ENCODE measurements around the gene PNMT. TPM values are rescaled to one million over a fixed set of nuclear protein-coding genes. Genes with fewer than 3 reads are reported as not detected.

PNMT gene
- total and polyA plus RNA-seq, 12 donors = 2.7 to 30.0 (median 4.2) TPM

DNA sequence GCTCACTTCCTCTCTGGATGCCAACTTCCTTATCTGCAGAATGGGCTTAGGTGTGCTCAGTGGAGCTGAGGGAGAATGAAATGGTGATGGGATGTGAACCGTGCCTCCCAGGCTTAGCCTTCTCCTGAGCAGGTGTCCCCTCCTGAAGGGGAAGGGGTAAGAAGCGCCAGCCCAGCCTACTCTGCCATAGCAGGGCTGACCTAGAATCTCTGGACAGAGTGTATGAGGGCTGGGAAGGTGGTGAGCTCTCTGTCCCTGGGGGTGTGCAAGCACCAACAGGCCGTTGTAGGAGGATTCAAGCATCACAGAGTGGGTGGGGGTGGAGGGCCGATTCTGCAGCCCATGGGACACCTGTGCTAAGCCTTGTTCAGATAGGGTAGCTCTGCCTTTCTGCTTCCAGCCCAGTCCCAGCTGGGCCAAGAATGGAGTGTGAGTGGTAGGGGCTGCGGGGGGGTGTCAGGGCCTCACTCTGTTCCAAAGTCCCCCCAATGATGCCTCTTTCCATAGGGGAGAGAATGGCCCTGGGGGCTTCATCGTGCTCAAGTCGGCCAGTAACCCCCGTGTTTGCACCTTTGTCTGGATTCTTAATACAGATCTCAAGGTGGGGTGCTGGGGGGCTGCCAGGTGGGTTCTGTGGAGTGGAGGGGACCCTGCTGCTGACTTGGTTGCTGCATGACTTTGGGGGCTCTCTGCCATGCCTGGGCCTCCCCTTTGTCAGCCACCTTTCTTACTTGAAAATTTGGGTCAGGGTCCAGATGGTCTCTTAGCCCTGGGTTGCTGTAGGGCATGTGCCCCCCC, 6.3 kb upstream of the PNMT start:
- DNase-seq (no peak), ATAC-seq (no peak)
- Histone ChIP-seq H3K4me1 (peaks cover 38 to 85% (median 77%) of the 10 kb centered on the region in 9 donors), H3K4me3 (no peak overlapping the region), H3K27ac (peak overlapping the region in 9 of 10 donors; percentile 72 to 98 (median 92)), H3K36me3 (peaks cover 0 to 57% (median 5%) of the 10 kb centered on the region in 9 donors), H3K27me3 (peaks cover 0 to 14% (median 0%) of the 10 kb centered on the region in 7 donors), H3K9me3 (no peaks in the 10 kb centered on the region)
- TF ChIP-seq, protein P1, sequence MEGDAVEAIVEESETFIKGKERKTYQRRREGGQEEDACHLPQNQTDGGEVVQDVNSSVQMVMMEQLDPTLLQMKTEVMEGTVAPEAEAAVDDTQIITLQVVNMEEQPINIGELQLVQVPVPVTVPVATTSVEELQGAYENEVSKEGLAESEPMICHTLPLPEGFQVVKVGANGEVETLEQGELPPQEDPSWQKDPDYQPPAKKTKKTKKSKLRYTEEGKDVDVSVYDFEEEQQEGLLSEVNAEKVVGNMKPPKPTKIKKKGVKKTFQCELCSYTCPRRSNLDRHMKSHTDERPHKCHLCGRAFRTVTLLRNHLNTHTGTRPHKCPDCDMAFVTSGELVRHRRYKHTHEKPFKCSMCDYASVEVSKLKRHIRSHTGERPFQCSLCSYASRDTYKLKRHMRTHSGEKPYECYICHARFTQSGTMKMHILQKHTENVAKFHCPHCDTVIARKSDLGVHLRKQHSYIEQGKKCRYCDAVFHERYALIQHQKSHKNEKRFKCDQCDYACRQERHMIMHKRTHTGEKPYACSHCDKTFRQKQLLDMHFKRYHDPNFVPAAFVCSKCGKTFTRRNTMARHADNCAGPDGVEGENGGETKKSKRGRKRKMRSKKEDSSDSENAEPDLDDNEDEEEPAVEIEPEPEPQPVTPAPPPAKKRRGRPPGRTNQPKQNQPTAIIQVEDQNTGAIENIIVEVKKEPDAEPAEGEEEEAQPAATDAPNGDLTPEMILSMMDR (IDR thresholded peaks at IDR 0.05) = no peak
- WGBS, 2 donors = 84 to 85% methylated on average over 8 of the region's 8 CpGs
- intact Hi-C loops (cut with DNase I) = no loop called here

DNA sequence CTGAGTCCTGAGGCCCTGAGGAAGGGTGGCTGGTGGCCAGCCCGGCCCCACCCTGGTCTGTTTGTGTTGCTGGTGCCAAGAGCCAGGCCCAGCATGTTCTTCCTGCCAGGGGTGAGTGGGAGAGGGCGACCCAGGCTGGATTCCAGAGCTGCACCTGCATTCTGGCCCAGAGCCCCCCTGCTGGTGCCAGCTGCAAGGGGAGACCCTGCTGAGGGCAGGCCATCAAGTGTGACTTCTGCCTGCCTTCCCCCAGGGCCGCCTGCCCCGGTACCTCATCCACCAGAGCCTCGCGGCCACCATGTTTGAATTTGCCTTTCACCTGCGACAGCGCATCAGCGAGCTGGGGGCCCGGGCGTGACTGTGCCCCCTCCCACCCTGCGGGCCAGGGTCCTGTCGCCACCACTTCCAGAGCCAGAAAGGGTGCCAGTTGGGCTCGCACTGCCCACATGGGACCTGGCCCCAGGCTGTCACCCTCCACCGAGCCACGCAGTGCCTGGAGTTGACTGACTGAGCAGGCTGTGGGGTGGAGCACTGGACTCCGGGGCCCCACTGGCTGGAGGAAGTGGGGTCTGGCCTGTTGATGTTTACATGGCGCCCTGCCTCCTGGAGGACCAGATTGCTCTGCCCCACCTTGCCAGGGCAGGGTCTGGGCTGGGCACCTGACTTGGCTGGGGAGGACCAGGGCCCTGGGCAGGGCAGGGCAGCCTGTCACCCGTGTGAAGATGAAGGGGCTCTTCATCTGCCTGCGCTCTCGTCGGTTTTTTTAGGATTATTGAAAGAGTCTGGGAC, 5.5 kb upstream of the PNMT start:
- Histone ChIP-seq H3K9me3 (no peaks in the 10 kb centered on the region), H3K27ac (peak overlapping the region in 9 of 10 donors; percentile 90 to 98 (median 94)), H3K4me1 (peaks cover 41 to 90% (median 80%) of the 10 kb centered on the region in 9 donors), H3K27me3 (peaks cover 0 to 22% (median 0%) of the 10 kb centered on the region in 7 donors), H3K36me3 (peaks cover 0 to 50% (median 5%) of the 10 kb centered on the region in 9 donors), H3K4me3 (no peak overlapping the region)
- TF ChIP-seq, protein P1 (IDR thresholded peaks at IDR 0.05) = no peak
- intact Hi-C loops (cut with DNase I) = no loop called here
- WGBS, 2 donors = 73 to 74% methylated on average over 22 of the region's 22 CpGs
- peak in 1 of 2 donors; percentile 44 for DNase-seq
- ATAC-seq = no peak

DNA sequence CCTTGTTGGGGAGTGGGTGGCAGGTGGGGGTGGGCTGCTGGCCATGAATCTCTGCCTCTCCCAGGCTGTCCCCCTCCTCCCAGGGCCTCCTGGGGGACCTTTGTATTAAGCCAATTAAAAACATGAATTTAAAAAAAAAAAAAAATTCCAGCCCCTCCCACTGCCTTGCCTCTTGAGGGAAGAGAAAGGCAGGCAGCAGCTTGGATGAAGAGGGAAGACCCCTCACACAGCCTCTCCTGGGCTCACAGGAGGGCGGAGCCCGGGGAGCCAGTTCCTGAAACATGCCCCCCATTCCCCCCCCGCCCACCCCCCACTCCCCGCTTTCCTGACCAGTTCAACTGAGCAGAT, 4.9 kb upstream of the PNMT start:
- WGBS, 2 donors = 59 to 60% methylated on average over 4 of the region's 4 CpGs
- H3K27ac ChIP-seq = peak overlapping the region in 9 of 10 donors; percentile 90 to 98 (median 94)
- H3K4me1 ChIP-seq = peaks cover 41 to 90% (median 80%) of the 10 kb centered on the region in 9 donors
- DNase-seq (no peak), ATAC-seq (no peak)
- H3K27me3 ChIP-seq = peaks cover 0 to 27% (median 0%) of the 10 kb centered on the region in 7 donors
- peak overlapping the region in 7 of 10 donors; percentile 26 to 77 (median 63) for H3K4me3 ChIP-seq
- intact Hi-C loops (cut with DNase I) = no loop called here
- H3K9me3 ChIP-seq = no peaks in the 10 kb centered on the region
- peaks cover 0 to 44% (median 5%) of the 10 kb centered on the region in 9 donors for H3K36me3 ChIP-seq
- TF ChIP-seq, protein P1 (IDR thresholded peaks at IDR 0.05) = no peak

All from heart right ventricle (tissue), 16 donors.